HL-60 (cell line): ENCODE measurements around the gene TTN.

Experiments
- DNase-seq, 2 experiments: peaks; one replicate each; pipeline ENCODE4 v3.0.0-alpha.2; 2010 to 2020; ENCODE audit warnings: low read depth in 1 of 2, low spot score in 1 of 2
- H3K27ac ChIP-seq: fragments of 250-450 bp; sonication (Bioruptor Pico); replicated peaks from 2 replicates; pipeline ENCODE4 v1.5.1; 2020; ENCODE audit warnings: mild to moderate bottlenecking, moderate library complexity
- H3K27me3 ChIP-seq: fragments of 250-450 bp; sonication (Bioruptor Pico); 2 replicates; pipeline ENCODE4 v1.5.1; 2021; ENCODE audit warnings: mild to moderate bottlenecking, moderate library complexity; ENCODE audit not compliant: insufficient read depth, poor library complexity, severe bottlenecking
- H3K4me3 ChIP-seq: replicated peaks from 2 replicates; pipeline ENCODE4 v1.5.1; 2011; ENCODE audit warnings: mild to moderate bottlenecking, control low read depth, low read length; ENCODE audit not compliant: insufficient read depth
- GABPA ChIP-seq: IDR thresholded peaks from 2 replicates; pipeline ENCODE4 v1.6.1; 2012; ENCODE audit warnings: low read depth
- POLR2AphosphoS5 ChIP-seq: IDR thresholded peaks from 2 replicates; pipeline ENCODE4 v1.6.1; 2012; ENCODE audit warnings: low read depth
- SPI1 ChIP-seq: IDR thresholded peaks from 2 replicates; pipeline ENCODE4 v1.6.1; 2012; ENCODE audit warnings: low read depth, mild to moderate bottlenecking, borderline replicate concordance
- TF ChIP-seq, protein P1 (sequence below): IDR thresholded peaks from one replicate; pipeline ENCODE4 v1.5.1; 2011; ENCODE audit warnings: low read length, control low read depth, inconsistent platforms; ENCODE audit not compliant: insufficient read depth
- TF ChIP-seq, protein P2 (sequence below): IDR thresholded peaks from 2 replicates; pipeline ENCODE4 v1.6.1; 2012; ENCODE audit warnings: low read depth; ENCODE audit not compliant: insufficient replicate concordance

Gene TTN

DNA sequence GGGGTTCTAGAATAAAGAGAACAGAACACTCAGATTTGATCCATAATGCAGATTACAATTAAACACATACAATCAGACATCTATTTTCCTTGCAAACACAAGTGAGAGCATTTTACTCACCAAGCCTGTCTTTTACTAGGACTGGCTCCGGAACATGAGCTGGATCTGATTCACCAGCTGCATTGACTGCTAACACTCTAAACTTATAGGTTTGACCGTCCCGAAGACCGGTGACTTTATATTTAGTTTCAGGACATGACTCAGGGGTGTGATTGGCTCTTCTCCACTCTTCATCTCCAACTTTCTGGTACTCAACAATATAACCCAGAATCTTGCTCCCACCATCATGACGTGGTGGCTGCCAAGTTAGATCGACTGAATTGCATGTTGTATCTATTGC, 214.6 kb downstream of the TTN start:
- Histone ChIP-seq H3K27me3 (no peaks in the 10 kb centered on the region), H3K4me3 (no peak overlapping the region), H3K27ac (no peak overlapping the region)
- TF ChIP-seq POLR2AphosphoS5 (no peak), SPI1 (no peak), GABPA (no peak)
- DNase-seq, result no peak

DNA sequence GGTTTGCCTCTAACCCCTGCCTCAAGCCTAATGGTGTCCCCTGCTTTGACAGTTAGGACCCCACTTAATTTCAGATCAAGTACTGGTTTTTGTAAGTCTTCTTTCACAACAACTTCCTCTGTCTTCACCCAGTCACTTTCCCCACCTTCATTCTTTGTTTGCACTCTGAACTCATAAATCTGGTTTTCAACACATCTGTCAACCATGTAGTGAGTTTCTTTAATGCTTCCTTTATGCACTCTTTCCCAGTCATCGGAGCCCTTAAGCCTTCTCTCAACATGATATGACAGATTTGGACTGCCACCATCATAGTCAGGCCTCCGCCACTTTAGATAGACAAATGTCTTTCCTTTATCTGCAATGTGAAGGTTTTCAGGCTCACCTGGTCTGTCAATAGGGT, 217.9 kb downstream of the TTN start:
- H3K27ac ChIP-seq, result no peak overlapping the region
- H3K4me3 ChIP-seq, result no peak overlapping the region
- H3K27me3 ChIP-seq, result no peaks in the 10 kb centered on the region
- TF ChIP-seq, protein P1, sequence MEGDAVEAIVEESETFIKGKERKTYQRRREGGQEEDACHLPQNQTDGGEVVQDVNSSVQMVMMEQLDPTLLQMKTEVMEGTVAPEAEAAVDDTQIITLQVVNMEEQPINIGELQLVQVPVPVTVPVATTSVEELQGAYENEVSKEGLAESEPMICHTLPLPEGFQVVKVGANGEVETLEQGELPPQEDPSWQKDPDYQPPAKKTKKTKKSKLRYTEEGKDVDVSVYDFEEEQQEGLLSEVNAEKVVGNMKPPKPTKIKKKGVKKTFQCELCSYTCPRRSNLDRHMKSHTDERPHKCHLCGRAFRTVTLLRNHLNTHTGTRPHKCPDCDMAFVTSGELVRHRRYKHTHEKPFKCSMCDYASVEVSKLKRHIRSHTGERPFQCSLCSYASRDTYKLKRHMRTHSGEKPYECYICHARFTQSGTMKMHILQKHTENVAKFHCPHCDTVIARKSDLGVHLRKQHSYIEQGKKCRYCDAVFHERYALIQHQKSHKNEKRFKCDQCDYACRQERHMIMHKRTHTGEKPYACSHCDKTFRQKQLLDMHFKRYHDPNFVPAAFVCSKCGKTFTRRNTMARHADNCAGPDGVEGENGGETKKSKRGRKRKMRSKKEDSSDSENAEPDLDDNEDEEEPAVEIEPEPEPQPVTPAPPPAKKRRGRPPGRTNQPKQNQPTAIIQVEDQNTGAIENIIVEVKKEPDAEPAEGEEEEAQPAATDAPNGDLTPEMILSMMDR, result no peak
- no peak for TF ChIP-seq SPI1
- no peak for TF ChIP-seq GABPA
- TF ChIP-seq, protein P2, sequence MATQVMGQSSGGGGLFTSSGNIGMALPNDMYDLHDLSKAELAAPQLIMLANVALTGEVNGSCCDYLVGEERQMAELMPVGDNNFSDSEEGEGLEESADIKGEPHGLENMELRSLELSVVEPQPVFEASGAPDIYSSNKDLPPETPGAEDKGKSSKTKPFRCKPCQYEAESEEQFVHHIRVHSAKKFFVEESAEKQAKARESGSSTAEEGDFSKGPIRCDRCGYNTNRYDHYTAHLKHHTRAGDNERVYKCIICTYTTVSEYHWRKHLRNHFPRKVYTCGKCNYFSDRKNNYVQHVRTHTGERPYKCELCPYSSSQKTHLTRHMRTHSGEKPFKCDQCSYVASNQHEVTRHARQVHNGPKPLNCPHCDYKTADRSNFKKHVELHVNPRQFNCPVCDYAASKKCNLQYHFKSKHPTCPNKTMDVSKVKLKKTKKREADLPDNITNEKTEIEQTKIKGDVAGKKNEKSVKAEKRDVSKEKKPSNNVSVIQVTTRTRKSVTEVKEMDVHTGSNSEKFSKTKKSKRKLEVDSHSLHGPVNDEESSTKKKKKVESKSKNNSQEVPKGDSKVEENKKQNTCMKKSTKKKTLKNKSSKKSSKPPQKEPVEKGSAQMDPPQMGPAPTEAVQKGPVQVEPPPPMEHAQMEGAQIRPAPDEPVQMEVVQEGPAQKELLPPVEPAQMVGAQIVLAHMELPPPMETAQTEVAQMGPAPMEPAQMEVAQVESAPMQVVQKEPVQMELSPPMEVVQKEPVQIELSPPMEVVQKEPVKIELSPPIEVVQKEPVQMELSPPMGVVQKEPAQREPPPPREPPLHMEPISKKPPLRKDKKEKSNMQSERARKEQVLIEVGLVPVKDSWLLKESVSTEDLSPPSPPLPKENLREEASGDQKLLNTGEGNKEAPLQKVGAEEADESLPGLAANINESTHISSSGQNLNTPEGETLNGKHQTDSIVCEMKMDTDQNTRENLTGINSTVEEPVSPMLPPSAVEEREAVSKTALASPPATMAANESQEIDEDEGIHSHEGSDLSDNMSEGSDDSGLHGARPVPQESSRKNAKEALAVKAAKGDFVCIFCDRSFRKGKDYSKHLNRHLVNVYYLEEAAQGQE, result no peak
- no peak for TF ChIP-seq POLR2AphosphoS5
- no peak for DNase-seq

DNA sequence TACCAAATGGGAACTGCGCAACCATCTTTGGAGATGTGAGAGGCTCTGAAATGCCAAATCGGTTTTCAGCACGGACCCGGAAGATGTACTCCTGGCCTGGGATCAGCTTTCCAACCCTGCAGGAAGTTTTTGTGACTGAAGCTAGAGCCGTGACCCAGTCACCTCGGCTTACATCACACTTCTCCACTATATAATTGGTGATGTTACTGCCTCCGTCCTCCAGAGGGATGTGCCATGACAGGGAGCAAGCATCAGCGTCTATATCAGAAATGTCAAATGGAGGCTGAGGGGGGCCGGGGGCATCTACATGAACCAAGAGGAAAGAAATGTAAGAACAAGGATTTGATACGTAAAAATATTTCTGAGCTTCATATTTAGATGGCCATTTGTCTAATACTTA, 222.6 kb downstream of the TTN start:
- no peak for DNase-seq
- TF ChIP-seq POLR2AphosphoS5, result no peak
- no peak for TF ChIP-seq GABPA
- TF ChIP-seq, protein P1, result no peak
- Histone ChIP-seq H3K27ac (no peak overlapping the region), H3K4me3 (no peak overlapping the region), H3K27me3 (no peaks in the 10 kb centered on the region)

DNA sequence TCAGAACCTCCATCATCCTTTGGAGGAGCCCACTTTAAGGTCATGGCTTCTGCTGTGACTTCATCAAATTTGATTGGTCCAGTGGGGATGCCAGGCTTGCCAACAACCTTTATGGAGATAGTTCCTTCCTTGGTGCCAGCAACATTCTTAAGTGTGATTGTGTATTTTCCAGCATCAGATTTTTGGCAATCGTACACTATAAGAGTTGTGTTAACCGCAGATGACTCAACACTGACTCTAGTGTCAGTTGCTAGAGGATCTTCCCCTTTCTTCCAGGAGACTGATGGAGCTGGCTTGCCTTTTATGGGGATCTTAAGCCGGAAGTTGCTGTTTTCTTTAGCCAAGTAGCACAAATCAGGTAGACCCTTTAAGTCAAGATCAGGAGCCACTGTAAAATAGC, 228.2 kb downstream of the TTN start:
- peak; percentile 17 to 70 for DNase-seq
- H3K27me3 ChIP-seq, result no peaks in the 10 kb centered on the region
- TF ChIP-seq, protein P1, result no peak
- TF ChIP-seq SPI1, result no peak
- no peak for TF ChIP-seq GABPA
- H3K27ac ChIP-seq, result no peak overlapping the region
- no peak overlapping the region for H3K4me3 ChIP-seq

DNA sequence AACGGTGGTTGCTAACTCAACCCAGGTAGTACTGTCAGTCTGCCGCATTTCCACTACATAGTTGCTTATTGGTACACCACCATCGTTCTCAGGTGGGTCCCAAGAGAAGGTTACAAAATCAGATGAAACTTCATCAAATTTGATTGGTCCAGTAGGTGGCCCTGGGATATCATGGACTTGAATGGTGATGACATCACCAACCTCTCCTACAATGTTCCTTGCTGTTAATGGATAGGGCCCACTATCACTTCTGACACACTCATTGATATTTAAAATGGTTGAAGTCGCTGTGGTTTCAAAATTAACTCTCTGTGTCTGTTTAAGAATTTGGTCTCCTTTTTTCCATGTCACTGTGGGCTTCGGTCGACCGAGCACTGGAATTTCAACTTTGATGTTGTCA, 232.4 kb downstream of the TTN start:
- Histone ChIP-seq H3K27me3 (no peaks in the 10 kb centered on the region), H3K4me3 (no peak overlapping the region), H3K27ac (no peak overlapping the region)
- no peak for TF ChIP-seq SPI1
- no peak for TF ChIP-seq POLR2AphosphoS5
- TF ChIP-seq, protein P1, result no peak
- TF ChIP-seq GABPA, result no peak
- TF ChIP-seq, protein P2, result no peak
- no peak for DNase-seq
